Peyer's patch (tissue), 4 donors: Measurements from ENCODE around the gene ZNF487. TPM values are rescaled to one million over a fixed set of nuclear protein-coding genes. Genes with fewer than 3 reads are reported as not detected.
A peak's percentile ranks its signal among the peaks of the same experiment; 100 is the strongest.

ENCODE experiments used
- DNase-seq, 3 donors: peaks; one replicate each; pipeline ENCODE4 v3.0.0-alpha.2; 2017 to 2019
- H3K27ac ChIP-seq, 4 donors: fragments of 200-600 bp; sonication (generic); one replicate each; pipeline ENCODE4 v1.5.1; 2016 to 2019
- H3K27me3 ChIP-seq, 2 donors: fragments of 200-600 bp; sonication (generic); one replicate each; pipeline ENCODE4 v1.5.1; 2019
- H3K36me3 ChIP-seq, 3 donors: fragments of 200-600 bp; sonication (generic); one replicate each; pipeline ENCODE4 v1.5.1; 2016 to 2019
- H3K4me1 ChIP-seq, 4 donors: fragments of 200-600 bp; sonication (generic); one replicate each; pipeline ENCODE4 v1.5.1; 2016 to 2019
- H3K4me3 ChIP-seq, 4 donors: fragments of 200-600 bp; sonication (generic); 1 replicate in 3 of 4; 2 replicates in 1 of 4; pipeline ENCODE4 v1.5.1; 2016 to 2019; ENCODE audit warnings: mild to moderate bottlenecking in 1 of 4
- H3K9me3 ChIP-seq, 4 donors: fragments of 200-600 bp; sonication (generic); one replicate each; pipeline ENCODE4 v1.5.1; 2016 to 2019; ENCODE audit warnings: mild to moderate bottlenecking in 1 of 4
- CTCF ChIP-seq, 6 experiments: fragments of 450-650 bp in 4 of 6; fragments of 200-600 bp in 2 of 6; sonication (generic) in 1 of 6; IDR thresholded peaks; one replicate each; pipeline ENCODE4 v1.5.1; 2017 to 2019; ENCODE audit warnings: antibody characterized with exemption in 6 of 6, mild to moderate bottlenecking in 3 of 6, moderate library complexity in 1 of 6
- POLR2A ChIP-seq, 2 donors: fragments of 450-650 bp; IDR thresholded peaks; one replicate each; pipeline ENCODE4 v1.5.1; 2017; ENCODE audit warnings: antibody characterized with exemption in 2 of 2, mild to moderate bottlenecking in 2 of 2, moderate library complexity in 2 of 2
- total RNA-seq, 4 donors: library from RNA; depleted of rRNA; stranded (reverse); fragments of >200 nt; gene quantifications; one replicate each; pipeline ENCODE4 v1.1.0, GENCODE V29; 2016

ZNF487 gene
- 10 to 100 TPM; 21.5 to 51.7 (median 26.9) TPM for total RNA-seq

DNA sequence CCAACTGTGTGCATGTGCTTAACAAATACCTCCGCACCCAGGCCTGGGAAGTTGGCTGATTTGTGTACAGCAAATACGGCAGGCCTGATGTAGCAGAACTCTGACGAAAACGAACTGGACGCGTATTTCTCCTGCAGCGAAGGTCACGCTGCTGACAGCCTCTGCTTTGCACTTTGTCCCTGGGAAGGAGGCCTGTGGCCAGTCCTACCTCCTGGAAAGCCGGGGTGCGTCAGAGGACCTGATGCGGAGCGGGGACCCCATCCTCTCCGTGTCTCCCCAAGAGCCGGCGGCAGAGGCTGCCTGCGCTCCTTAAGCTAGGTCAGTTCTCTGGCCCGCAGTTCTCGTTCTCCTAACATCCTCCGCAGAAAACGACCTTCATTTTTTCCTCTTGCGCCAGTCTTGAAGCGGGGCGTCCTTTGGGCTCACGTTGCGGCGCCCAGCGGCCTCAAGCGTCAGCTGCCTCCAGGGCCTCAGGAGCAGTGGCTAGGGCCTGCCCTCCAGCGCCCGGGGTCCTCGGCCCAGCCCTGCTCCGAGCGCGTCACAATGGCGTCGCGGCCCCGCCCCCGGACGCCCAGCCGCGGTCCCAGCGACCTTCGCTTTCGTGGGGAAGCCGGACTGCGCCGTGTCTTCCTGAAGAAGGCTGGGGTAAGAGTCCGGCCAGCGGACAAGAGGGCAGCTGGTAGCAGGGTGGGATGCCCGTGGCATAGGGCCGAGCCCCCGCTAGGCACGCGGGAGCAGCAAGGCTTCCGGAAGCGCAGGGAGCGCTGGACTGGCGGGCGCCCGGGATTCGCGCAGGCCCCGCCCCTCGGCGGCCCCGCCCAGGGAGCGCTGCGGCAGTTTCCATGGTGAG lies at the start of gene ZNF487:
Gene ZNF487 (plus strand): TSS at position 821 of the 850 bp plus-strand sequence. CDS start 38,703 bp downstream, outside the sequence.
- peak; percentile 87 to 96 (median 95) for DNase-seq
- Histone ChIP-seq H3K9me3 (no peaks in the 10 kb centered on the region), H3K4me3 (peak within 1 kb of the TSS; percentile 70 to 78 (median 76)), H3K27me3 (no peaks in the 10 kb centered on the region), H3K36me3 (no peaks in the 10 kb centered on the region), H3K4me1 (peaks cover 0 to 13% (median 2%) of the 10 kb centered on the region in 4 donors), H3K27ac (peak within 1 kb of the TSS; percentile 94 to 98 (median 98))
- TF ChIP-seq CTCF (IDR thresholded peaks at IDR 0.05) (peak in 5 of 6 experiments; percentile 15 to 46 (median 20)), POLR2A (IDR thresholded peaks at IDR 0.05) (peak; percentile 94 to 95)

DNA sequence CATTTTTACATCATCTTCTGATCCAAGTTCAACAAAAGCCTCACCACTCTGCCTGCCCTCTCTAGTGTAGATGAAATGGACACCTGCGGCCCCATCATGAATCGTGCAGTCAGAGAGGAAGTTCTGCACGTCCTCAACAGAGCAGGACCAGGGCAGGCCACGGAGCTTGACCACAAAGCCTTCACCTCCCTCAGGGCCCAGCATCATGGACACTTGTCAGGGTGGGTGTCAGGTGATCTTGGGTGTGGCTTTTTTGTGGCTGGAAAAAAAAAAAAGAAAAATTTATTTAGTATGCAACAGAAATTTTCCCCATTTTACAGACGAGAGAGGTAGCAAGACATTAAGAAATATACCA lies 49.3 kb upstream of the ZNF487 start:
- no peak for TF ChIP-seq POLR2A (IDR thresholded peaks at IDR 0.05)
- TF ChIP-seq CTCF (IDR thresholded peaks at IDR 0.05): no peak
- Histone ChIP-seq H3K4me3 (no peak overlapping the region), H3K27ac (no peak overlapping the region), H3K4me1 (peaks cover 0 to 21% (median 0%) of the 10 kb centered on the region in 4 donors), H3K36me3 (peaks cover 0 to 71% (median 0%) of the 10 kb centered on the region in 3 donors), H3K9me3 (no peaks in the 10 kb centered on the region), H3K27me3 (no peaks in the 10 kb centered on the region)
- DNase-seq: peak in 1 of 3 donors; percentile 22

DNA sequence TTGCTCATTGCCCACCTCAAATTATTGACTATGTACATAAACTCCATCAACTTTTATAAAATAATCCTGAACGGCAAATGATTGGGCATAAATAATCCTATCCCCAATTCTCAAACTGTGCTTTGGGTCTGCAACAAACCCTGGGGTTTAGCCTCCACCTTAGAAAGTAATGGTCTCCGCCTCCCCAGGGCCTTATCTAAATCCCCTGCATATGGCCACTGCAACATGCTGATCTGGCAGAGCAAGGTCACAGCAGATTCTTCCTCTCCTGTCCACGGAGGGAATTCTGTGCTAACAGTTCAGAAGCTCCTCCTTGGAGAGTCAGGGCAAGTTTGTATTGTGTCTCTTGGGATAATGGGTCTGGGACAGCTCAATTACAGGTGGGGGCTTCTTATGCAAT lies 47.0 kb upstream of the ZNF487 start:
- DNase-seq: peak in 1 of 3 donors; percentile 16
- Histone ChIP-seq H3K27me3 (no peaks in the 10 kb centered on the region), H3K27ac (peak overlapping the region in 1 of 4 donors; percentile 1), H3K4me1 (peaks cover 0 to 27% (median 5%) of the 10 kb centered on the region in 4 donors), H3K9me3 (no peaks in the 10 kb centered on the region), H3K4me3 (no peak overlapping the region), H3K36me3 (peaks cover 0 to 89% (median 0%) of the 10 kb centered on the region in 3 donors)
- no peak for TF ChIP-seq CTCF (IDR thresholded peaks at IDR 0.05)
- TF ChIP-seq POLR2A (IDR thresholded peaks at IDR 0.05): no peak

DNA sequence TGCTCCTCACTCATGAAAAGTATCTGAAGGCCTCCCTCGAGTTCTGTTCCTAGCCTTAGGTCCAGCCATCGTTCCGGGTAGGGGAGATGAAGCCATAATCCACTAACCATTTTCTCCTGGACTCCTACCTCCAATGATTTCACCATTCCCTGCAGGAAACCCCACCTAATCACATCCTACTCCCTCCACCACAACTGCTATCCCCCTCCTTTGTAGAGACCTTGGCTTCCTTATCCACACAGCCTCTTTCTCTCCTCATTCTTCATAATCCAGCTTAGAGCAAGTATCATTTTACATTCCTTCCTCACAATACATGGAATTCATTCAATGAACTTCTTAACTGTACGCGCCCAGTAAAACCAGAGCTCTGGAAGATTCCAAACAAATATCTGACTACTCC lies 46.6 kb upstream of the ZNF487 start:
- Histone ChIP-seq H3K27ac (peak overlapping the region in 1 of 4 donors; percentile 1), H3K27me3 (no peaks in the 10 kb centered on the region)

DNA sequence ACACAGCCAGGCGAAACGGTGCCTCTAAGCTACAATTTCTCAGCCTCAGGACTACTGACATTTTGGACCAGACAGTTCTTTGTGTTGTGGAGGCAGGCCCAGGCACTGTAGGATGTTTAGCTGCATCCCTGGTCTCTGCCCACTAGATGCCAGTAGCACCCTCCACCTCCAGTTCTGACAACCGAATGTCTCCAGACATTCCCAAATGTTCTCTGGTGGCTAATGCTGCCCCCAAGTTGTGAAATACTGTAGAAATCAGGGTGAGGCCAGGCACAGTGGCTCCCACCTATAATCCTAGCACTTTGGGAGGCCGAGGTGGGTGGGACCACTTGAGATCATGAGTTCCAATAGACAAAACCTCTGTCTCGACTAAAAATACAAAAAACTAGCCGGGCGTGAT lies 46.2 kb upstream of the ZNF487 start:
- H3K9me3 ChIP-seq: no peaks in the 10 kb centered on the region
- DNase-seq: no peak
- H3K4me1 ChIP-seq: peaks cover 0 to 33% (median 8%) of the 10 kb centered on the region in 4 donors
- H3K4me3 ChIP-seq: no peak overlapping the region
- H3K36me3 ChIP-seq: peaks cover 0 to 84% (median 0%) of the 10 kb centered on the region in 3 donors
- TF ChIP-seq POLR2A (IDR thresholded peaks at IDR 0.05) (no peak), CTCF (IDR thresholded peaks at IDR 0.05) (peak in 4 of 6 experiments; percentile 38 to 61 (median 52))
- no peaks in the 10 kb centered on the region for H3K27me3 ChIP-seq
- peak overlapping the region in 1 of 4 donors; percentile 1 for H3K27ac ChIP-seq

More for the DNA sequence above, 46.6 kb upstream of the ZNF487 start:
- TF ChIP-seq CTCF (IDR thresholded peaks at IDR 0.05) (no peak), POLR2A (IDR thresholded peaks at IDR 0.05) (no peak)
- Histone ChIP-seq H3K9me3 (no peaks in the 10 kb centered on the region), H3K36me3 (peaks cover 0 to 89% (median 0%) of the 10 kb centered on the region in 3 donors), H3K4me3 (no peak overlapping the region), H3K4me1 (peaks cover 0 to 32% (median 6%) of the 10 kb centered on the region in 4 donors)
- DNase-seq: no peak
